HEK293 (cell line): ENCODE results near the gene TRIM40.

Experiments
- CTCF ChIA-PET: fragments of 350-600 bp; formaldehyde crosslinking; extraction: SDS; loops from one replicate; lab custom pipeline; 2021; ENCODE audit warnings: antibody characterized with exemption; lab: Yijun Ruan, JAX
- POLR2A ChIA-PET: fragments of 300-600 bp; formaldehyde crosslinking; extraction: SDS; loops from one replicate; lab custom pipeline; 2020; ENCODE audit warnings: antibody characterized with exemption, inconsistent platforms; lab: Yijun Ruan, JAX
- H3K27ac ChIP-seq: fragments of 200-500 bp; sonication (Bioruptor generic); 2 replicates; pipeline ENCODE4 v1.5.1; 2014; ENCODE audit warnings: low read depth, low read length, control low read depth, inconsistent platforms; ENCODE audit errors: extremely low read depth
- H3K36me3 ChIP-seq, 2 experiments: fragments of 200-500 bp in 1 of 2; sonication (Bioruptor generic) in 1 of 2; 1 replicate in 1 of 2; 2 replicates in 1 of 2; pipeline ENCODE4 v1.5.1; 2014 to 2017; ENCODE audit warnings: inconsistent platforms in 2 of 2, low read length in 2 of 2; ENCODE audit not compliant: control insufficient read depth in 2 of 2, insufficient read depth in 1 of 2
- H3K4me1 ChIP-seq: fragments of 200-500 bp; sonication (Bioruptor generic); 2 replicates; pipeline ENCODE4 v1.5.1; 2014; ENCODE audit warnings: mild to moderate bottlenecking, low read length, inconsistent platforms; ENCODE audit not compliant: control insufficient read depth, insufficient read depth
- H3K4me3 ChIP-seq: 2 replicates; pipeline ENCODE4 v1.5.1; 2011; ENCODE audit warnings: low read depth, mild to moderate bottlenecking, control low read depth, low read length, moderate library complexity
- H3K9me3 ChIP-seq: fragments of 200-500 bp; sonication (Bioruptor generic); 2 replicates; pipeline ENCODE4 v1.5.1; 2014; ENCODE audit warnings: low read depth, low read length, inconsistent platforms; ENCODE audit not compliant: control insufficient read depth, insufficient read depth
- FEZF1 ChIP-seq: fragments of 450-650 bp; formaldehyde crosslinking; IDR thresholded peaks from 2 replicates; pipeline ENCODE4 v1.5.1; 2016; ENCODE audit warnings: missing biosample characterization, missing genetic modification characterization
- REPIN1 ChIP-seq: fragments of 450-650 bp; formaldehyde crosslinking; IDR thresholded peaks from 2 replicates; pipeline ENCODE4 v1.5.1; 2017; ENCODE audit warnings: missing biosample characterization, missing genetic modification characterization, low read depth
- WT1 ChIP-seq: fragments of 450-650 bp; formaldehyde crosslinking; IDR thresholded peaks from 2 replicates; pipeline ENCODE4 v1.5.1; 2016; ENCODE audit warnings: missing biosample characterization, missing genetic modification characterization
- ZBTB17 ChIP-seq: fragments of 450-650 bp; formaldehyde crosslinking; IDR thresholded peaks from 2 replicates; pipeline ENCODE4 v1.5.1; 2016; ENCODE audit warnings: missing biosample characterization, missing genetic modification characterization
- ZIC2 ChIP-seq: fragments of 450-650 bp; formaldehyde crosslinking; IDR thresholded peaks from 2 replicates; pipeline ENCODE4 v1.5.1; 2016; ENCODE audit warnings: missing biosample characterization, missing genetic modification characterization
- ZNF324 ChIP-seq: fragments of 450-650 bp; formaldehyde crosslinking; IDR thresholded peaks from 2 replicates; pipeline ENCODE4 v1.5.1; 2016; ENCODE audit warnings: missing biosample characterization, missing genetic modification characterization
- ZNF335 ChIP-seq: fragments of 450-650 bp; formaldehyde crosslinking; conservative IDR thresholded peaks from 2 replicates; pipeline ENCODE4 v1.5.1; 2016; ENCODE audit warnings: missing biosample characterization, missing genetic modification characterization
- ZNF660 ChIP-seq: fragments of 450-650 bp; IDR thresholded peaks from 2 replicates; pipeline ENCODE4 v1.5.1; 2018; ENCODE audit warnings: missing biosample characterization, mild to moderate bottlenecking, missing genetic modification characterization
- ZNF701 ChIP-seq: fragments of 450-650 bp; formaldehyde crosslinking; IDR thresholded peaks from 2 replicates; pipeline ENCODE4 v1.5.1; 2016; ENCODE audit warnings: missing biosample characterization, missing genetic modification characterization
- TF ChIP-seq, protein P1 (sequence below): fragments of 450-650 bp; formaldehyde crosslinking; conservative IDR thresholded peaks from 2 replicates; pipeline ENCODE4 v1.5.1; 2016; ENCODE audit warnings: low read depth, missing biosample characterization, missing genetic modification characterization
- TF ChIP-seq, protein P2 (sequence below): fragments of 450-650 bp; formaldehyde crosslinking; IDR thresholded peaks from 2 replicates; pipeline ENCODE4 v1.5.1; 2016; ENCODE audit warnings: missing biosample characterization, missing genetic modification characterization
- TF ChIP-seq, protein P3 (sequence below): fragments of 450-650 bp; formaldehyde crosslinking; IDR thresholded peaks from 2 replicates; pipeline ENCODE4 v1.5.1; 2016; ENCODE audit warnings: missing biosample characterization, missing genetic modification characterization
- TF ChIP-seq, protein P4 (sequence below): fragments of 450-650 bp; formaldehyde crosslinking; IDR thresholded peaks from 2 replicates; pipeline ENCODE4 v1.5.1; 2017; ENCODE audit warnings: missing biosample characterization, missing genetic modification characterization
- TF ChIP-seq, protein P5 (sequence below): fragments of 450-650 bp; formaldehyde crosslinking; IDR thresholded peaks from 2 replicates; pipeline ENCODE4 v1.5.1; 2016; ENCODE audit warnings: missing biosample characterization, missing genetic modification characterization
- TF ChIP-seq, protein P6 (sequence below): fragments of 450-650 bp; formaldehyde crosslinking; IDR thresholded peaks from 2 replicates; pipeline ENCODE4 v1.5.0; 2017; ENCODE audit warnings: missing biosample characterization, missing genetic modification characterization, borderline replicate concordance

The TRIM40 gene

DNA sequence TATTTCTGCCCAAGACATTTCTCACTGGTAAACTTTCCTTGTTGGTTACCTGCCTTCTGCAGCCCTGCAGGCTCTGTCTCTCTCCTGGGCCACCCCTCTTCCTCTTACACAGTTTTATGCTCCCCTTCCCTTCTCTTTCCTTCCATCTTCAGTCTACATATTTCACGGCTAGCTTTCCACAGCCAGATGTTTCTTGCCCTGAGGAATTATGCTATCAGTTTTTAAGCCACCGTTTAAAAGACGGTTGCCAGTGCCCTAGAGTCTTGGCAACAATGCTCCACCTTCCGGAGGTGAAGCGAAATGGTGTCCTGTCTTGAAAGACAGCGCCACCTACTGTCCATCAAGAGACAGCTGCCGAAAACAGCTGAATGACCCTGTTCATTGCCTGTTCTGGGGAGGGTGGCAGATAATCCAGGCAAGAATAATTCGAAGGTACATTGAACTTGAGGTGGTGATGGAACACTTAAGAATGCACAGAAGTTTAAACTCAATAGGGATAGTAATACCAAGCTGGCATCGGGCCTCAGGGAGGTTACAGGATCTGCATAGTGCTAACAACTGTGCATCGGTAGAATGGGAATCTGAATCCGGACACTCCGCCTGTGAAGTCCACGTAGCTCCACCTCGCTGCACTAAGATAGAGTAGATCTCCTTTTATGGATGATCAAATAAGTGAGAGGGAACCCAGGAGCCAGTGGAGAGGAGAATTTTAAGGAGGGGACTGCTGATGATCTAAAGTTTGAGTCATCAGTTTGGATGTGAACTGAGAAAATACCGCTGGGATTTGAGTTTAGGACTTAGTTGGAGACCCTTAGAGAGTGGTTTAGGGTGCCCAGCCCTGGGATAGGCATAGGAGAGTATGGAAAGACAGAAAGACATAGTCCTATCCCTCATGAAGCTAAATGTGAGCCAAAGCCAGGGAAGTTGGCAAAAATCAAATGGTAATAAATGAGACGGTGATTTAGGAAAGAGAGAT is 4.8 kb upstream of the TRIM40 start (continued):
- TF ChIP-seq, protein P1, sequence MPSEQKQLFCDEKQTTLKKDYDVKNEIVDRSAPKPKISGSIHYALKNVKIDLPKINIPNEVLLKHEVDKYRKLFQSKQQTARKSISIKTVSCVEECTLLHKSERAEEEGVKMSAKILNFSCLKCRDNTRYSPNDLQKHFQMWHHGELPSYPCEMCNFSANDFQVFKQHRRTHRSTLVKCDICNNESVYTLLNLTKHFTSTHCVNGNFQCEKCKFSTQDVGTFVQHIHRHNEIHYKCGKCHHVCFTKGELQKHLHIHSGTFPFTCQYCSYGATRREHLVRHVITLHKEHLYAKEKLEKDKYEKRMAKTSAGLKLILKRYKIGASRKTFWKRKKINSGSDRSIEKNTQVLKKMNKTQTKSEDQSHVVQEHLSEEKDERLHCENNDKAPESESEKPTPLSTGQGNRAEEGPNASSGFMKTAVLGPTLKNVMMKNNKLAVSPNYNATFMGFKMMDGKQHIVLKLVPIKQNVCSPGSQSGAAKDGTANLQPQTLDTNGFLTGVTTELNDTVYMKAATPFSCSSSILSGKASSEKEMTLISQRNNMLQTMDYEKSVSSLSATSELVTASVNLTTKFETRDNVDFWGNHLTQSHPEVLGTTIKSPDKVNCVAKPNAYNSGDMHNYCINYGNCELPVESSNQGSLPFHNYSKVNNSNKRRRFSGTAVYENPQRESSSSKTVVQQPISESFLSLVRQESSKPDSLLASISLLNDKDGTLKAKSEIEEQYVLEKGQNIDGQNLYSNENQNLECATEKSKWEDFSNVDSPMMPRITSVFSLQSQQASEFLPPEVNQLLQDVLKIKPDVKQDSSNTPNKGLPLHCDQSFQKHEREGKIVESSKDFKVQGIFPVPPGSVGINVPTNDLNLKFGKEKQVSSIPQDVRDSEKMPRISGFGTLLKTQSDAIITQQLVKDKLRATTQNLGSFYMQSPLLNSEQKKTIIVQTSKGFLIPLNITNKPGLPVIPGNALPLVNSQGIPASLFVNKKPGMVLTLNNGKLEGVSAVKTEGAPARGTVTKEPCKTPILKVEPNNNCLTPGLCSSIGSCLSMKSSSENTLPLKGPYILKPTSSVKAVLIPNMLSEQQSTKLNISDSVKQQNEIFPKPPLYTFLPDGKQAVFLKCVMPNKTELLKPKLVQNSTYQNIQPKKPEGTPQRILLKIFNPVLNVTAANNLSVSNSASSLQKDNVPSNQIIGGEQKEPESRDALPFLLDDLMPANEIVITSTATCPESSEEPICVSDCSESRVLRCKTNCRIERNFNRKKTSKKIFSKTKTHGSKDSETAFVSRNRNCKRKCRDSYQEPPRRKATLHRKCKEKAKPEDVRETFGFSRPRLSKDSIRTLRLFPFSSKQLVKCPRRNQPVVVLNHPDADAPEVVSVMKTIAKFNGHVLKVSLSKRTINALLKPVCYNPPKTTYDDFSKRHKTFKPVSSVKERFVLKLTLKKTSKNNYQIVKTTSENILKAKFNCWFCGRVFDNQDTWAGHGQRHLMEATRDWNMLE (tag by site-specific recombination): 0 out of 2 replicates have a peak, but pooled peaks have one; percentile 36
- TF ChIP-seq, protein P2, sequence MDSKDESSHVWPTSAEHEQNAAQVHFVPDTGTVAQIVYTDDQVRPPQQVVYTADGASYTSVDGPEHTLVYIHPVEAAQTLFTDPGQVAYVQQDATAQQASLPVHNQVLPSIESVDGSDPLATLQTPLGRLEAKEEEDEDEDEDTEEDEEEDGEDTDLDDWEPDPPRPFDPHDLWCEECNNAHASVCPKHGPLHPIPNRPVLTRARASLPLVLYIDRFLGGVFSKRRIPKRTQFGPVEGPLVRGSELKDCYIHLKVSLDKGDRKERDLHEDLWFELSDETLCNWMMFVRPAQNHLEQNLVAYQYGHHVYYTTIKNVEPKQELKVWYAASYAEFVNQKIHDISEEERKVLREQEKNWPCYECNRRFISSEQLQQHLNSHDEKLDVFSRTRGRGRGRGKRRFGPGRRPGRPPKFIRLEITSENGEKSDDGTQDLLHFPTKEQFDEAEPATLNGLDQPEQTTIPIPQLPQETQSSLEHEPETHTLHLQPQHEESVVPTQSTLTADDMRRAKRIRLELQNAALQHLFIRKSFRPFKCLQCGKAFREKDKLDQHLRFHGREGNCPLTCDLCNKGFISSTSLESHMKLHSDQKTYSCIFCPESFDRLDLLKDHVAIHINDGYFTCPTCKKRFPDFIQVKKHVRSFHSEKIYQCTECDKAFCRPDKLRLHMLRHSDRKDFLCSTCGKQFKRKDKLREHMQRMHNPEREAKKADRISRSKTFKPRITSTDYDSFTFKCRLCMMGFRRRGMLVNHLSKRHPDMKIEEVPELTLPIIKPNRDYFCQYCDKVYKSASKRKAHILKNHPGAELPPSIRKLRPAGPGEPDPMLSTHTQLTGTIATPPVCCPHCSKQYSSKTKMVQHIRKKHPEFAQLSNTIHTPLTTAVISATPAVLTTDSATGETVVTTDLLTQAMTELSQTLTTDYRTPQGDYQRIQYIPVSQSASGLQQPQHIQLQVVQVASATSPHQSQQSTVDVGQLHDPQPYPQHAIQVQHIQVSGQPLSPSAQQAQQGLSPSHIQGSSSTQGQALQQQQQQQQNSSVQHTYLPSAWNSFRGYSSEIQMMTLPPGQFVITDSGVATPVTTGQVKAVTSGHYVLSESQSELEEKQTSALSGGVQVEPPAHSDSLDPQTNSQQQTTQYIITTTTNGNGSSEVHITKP: peak; percentile 55; the same call in 1 of the 2 replicates
- TF ChIP-seq ZNF324 (peak; percentile 42; the same call in 1 of the 2 replicates), ZBTB17 (tag by site-specific recombination) (peak; percentile 68; the same call in 1 of the 2 replicates), ZNF701 (tag by site-specific recombination) (no peak), ZNF660 (tag by site-specific recombination) (peak; percentile 92)
- TF ChIP-seq, protein P3, sequence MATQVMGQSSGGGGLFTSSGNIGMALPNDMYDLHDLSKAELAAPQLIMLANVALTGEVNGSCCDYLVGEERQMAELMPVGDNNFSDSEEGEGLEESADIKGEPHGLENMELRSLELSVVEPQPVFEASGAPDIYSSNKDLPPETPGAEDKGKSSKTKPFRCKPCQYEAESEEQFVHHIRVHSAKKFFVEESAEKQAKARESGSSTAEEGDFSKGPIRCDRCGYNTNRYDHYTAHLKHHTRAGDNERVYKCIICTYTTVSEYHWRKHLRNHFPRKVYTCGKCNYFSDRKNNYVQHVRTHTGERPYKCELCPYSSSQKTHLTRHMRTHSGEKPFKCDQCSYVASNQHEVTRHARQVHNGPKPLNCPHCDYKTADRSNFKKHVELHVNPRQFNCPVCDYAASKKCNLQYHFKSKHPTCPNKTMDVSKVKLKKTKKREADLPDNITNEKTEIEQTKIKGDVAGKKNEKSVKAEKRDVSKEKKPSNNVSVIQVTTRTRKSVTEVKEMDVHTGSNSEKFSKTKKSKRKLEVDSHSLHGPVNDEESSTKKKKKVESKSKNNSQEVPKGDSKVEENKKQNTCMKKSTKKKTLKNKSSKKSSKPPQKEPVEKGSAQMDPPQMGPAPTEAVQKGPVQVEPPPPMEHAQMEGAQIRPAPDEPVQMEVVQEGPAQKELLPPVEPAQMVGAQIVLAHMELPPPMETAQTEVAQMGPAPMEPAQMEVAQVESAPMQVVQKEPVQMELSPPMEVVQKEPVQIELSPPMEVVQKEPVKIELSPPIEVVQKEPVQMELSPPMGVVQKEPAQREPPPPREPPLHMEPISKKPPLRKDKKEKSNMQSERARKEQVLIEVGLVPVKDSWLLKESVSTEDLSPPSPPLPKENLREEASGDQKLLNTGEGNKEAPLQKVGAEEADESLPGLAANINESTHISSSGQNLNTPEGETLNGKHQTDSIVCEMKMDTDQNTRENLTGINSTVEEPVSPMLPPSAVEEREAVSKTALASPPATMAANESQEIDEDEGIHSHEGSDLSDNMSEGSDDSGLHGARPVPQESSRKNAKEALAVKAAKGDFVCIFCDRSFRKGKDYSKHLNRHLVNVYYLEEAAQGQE (tag by site-specific recombination): no peak

DNA sequence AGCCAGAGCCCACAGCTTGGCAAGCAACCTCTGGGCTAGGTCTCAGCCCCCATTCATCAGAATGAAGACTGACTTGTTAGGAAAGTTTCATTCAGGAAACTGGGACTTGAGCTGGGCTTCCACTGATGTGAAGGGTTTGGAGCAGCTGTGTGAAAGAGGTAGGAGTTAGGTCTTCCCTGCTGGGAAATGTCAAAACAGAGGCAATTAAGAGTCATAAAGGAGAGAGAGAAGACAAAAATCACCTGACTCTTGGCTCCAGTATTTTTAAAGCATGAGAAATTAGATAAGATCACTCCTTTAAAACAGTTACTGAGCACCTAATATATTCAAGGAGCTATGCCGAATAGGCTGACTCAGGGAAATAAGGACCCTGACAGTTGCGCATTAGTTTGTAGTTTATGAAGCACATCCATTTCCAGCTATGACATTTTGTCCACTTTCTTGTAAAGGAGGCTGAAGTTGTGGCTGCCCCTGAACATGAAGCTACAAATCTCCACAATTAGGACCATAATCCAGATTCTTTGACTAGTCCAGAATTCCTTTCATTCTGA is 3.9 kb upstream of the TRIM40 start:
- ChIA-PET CTCF (interaction anchor here (0.7 to 8.4 kb wide), 46 partner anchors 10 to 395 kb away, joined by 3 to 200 read pairs (median 6); partner anchors contain the start of genes PPP1R11, TRIM10, TRIM15 and TRIM26), POLR2A (interaction anchor here (1.3 to 3.2 kb wide), 2 partner anchors 28 to 30 kb away, joined by 6 to 20 read pairs; no protein-coding TSS in a partner anchor)
- Histone ChIP-seq H3K4me1 (no peaks in the 10 kb centered on the region), H3K27ac (no peak overlapping the region), H3K4me3 (no peak overlapping the region), H3K36me3 (no peaks in the 10 kb centered on the region), H3K9me3 (no peaks in the 10 kb centered on the region)
- TF ChIP-seq REPIN1 (tag by site-specific recombination) (no peak), ZNF660 (tag by site-specific recombination) (no peak), WT1 (peak; percentile 72), ZNF335 (tag by site-specific recombination) (0 out of 2 replicates have a peak, but pooled peaks have one; percentile 8), ZIC2 (tag by site-specific recombination) (peak; percentile 55), FEZF1 (tag by site-specific recombination) (peak; percentile 31; the same call in 1 of the 2 replicates)
- TF ChIP-seq, protein P4, sequence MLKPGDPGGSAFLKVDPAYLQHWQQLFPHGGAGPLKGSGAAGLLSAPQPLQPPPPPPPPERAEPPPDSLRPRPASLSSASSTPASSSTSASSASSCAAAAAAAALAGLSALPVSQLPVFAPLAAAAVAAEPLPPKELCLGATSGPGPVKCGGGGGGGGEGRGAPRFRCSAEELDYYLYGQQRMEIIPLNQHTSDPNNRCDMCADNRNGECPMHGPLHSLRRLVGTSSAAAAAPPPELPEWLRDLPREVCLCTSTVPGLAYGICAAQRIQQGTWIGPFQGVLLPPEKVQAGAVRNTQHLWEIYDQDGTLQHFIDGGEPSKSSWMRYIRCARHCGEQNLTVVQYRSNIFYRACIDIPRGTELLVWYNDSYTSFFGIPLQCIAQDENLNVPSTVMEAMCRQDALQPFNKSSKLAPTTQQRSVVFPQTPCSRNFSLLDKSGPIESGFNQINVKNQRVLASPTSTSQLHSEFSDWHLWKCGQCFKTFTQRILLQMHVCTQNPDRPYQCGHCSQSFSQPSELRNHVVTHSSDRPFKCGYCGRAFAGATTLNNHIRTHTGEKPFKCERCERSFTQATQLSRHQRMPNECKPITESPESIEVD (tag by site-specific recombination): 0 out of 2 replicates have a peak, but pooled peaks have one; percentile 31
- TF ChIP-seq, protein P5, sequence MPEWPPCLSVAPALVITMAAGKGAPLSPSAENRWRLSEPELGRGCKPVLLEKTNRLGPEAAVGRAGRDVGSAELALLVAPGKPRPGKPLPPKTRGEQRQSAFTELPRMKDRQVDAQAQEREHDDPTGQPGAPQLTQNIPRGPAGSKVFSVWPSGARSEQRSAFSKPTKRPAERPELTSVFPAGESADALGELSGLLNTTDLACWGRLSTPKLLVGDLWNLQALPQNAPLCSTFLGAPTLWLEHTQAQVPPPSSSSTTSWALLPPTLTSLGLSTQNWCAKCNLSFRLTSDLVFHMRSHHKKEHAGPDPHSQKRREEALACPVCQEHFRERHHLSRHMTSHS: no peak
- TF ChIP-seq, protein P6, sequence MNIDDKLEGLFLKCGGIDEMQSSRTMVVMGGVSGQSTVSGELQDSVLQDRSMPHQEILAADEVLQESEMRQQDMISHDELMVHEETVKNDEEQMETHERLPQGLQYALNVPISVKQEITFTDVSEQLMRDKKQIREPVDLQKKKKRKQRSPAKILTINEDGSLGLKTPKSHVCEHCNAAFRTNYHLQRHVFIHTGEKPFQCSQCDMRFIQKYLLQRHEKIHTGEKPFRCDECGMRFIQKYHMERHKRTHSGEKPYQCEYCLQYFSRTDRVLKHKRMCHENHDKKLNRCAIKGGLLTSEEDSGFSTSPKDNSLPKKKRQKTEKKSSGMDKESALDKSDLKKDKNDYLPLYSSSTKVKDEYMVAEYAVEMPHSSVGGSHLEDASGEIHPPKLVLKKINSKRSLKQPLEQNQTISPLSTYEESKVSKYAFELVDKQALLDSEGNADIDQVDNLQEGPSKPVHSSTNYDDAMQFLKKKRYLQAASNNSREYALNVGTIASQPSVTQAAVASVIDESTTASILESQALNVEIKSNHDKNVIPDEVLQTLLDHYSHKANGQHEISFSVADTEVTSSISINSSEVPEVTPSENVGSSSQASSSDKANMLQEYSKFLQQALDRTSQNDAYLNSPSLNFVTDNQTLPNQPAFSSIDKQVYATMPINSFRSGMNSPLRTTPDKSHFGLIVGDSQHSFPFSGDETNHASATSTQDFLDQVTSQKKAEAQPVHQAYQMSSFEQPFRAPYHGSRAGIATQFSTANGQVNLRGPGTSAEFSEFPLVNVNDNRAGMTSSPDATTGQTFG (tag by site-specific recombination): no peak
